Measurements from ENCODE around the gene UBE3C. TPM values are rescaled to one million over a fixed set of nuclear protein-coding genes. Genes with fewer than 3 reads are reported as not detected.

The UBE3C gene
- total and polyA plus RNA-seq, 9 of the 15 experiments (the other 6 are each of a cell fraction or from before 2014, with no cell fraction given) = 9.6 to 91.7 (median 75.4) TPM

DNA sequence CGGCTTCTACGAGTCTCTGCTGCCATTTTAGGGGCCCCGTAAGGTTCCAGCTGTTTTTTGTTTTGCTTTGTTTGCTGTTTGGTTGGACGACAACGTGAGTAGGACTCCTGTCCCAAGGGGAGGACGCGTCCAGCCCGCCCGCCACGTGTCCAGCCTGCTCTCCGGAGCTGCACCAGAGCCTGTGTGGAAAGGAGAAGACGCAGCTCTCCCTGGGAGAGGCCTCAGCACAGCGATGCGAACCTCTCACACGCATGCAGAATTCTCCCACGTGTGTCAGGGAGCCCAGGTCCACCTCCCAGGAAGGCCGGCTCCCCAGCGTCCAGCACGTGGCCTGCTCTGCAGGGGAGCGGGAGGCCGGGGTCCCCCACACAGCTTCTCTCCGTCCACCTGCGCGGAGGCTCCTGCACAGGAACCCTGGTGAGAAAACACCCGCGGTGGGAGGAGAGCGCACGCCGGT, 161.7 kb downstream of the UBE3C start:
- H3K27ac ChIP-seq (ENCODE audit: extremely low read depth, low read depth, low read length) = no peak overlapping the region
- intact Hi-C loops (cut with micrococcal nuclease) (no loop called here), in situ Hi-C loops (cut with MboI) (no loop called here)
- peak overlapping the region in 1 of 2 experiments; percentile 0; a peak in 2 of 4 replicates for H3K9ac ChIP-seq (ENCODE audit: insufficient read depth in 1 of 2, low read depth in 2 of 2, low read length in 2 of 2)
- no peaks in the 10 kb centered on the region for H3K36me3 ChIP-seq (ENCODE audit: control insufficient read depth, insufficient read depth, low read length)
- ChIA-PET POLR2A (interaction anchor here (0.6 kb wide), 1 partner anchor 97 kb away, joined by 3 read pairs; no protein-coding TSS in a partner anchor), CTCF (ENCODE audit: low intra/inter-chr PET ratio) (no interaction called here)
- FAIRE-seq (no peak), DNase-seq (ENCODE audit: extremely low read depth in 1 of 4, low spot score in 3 of 4) (no peak), ATAC-seq (no peak)
- 67% methylated on average over 24 of the region's 29 CpGs for WGBS (ENCODE audit: insufficient coverage, low coverage, missing lambda C conversion rate)
- H3K9me1 ChIP-seq (ENCODE audit: control insufficient read depth, insufficient read depth, low read length) = peaks cover 8% of the 10 kb centered on the region
- no peaks in the 10 kb centered on the region for H4K20me1 ChIP-seq (replicated peaks; ENCODE audit: control insufficient read depth, insufficient read depth, low read length)
- no peak overlapping the region for H3K4me2 ChIP-seq (ENCODE audit: insufficient read depth, low read length)
- H3K9me3 ChIP-seq (replicated peaks; ENCODE audit: control insufficient read depth, insufficient read depth, low read depth, low read length) = no peaks in the 10 kb centered on the region
- H3K4me3 ChIP-seq = no peak overlapping the region
- peaks cover 5 to 8% of the 10 kb centered on the region in 2 experiments; a peak in 4 of 5 replicates for H3K27me3 ChIP-seq (ENCODE audit: control insufficient read depth in 2 of 2, insufficient read depth in 2 of 2, low read length in 2 of 2)
- TF ChIP-seq, protein P1, sequence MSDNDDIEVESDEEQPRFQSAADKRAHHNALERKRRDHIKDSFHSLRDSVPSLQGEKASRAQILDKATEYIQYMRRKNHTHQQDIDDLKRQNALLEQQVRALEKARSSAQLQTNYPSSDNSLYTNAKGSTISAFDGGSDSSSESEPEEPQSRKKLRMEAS (CRISPR knock-in tag; IDR thresholded peaks at IDR 0.05) = peak; percentile 13; the same call in 1 of the 2 replicates
- TF ChIP-seq MTA2 (IDR thresholded peaks at IDR 0.05; ENCODE audit: low read depth) = no peak
- no TSS peak for BruUV-seq (replicated peaks)
- peak overlapping the region; percentile 71 for H2AFZ ChIP-seq (ENCODE audit: low read depth, low read length)
- H3K4me1 ChIP-seq (replicated peaks in 1 of 2; ENCODE audit: control insufficient read depth in 2 of 2, insufficient read depth in 2 of 2, low read length in 2 of 2) = peaks cover 17 to 28% of the 10 kb centered on the region in 2 experiments; a peak in 4 of 5 replicates
- H3K79me2 ChIP-seq (ENCODE audit: control insufficient read depth, insufficient read depth, low read length) = no peaks in the 10 kb centered on the region

- no peaks in the 10 kb centered on the region for H4K20me1 ChIP-seq (replicated peaks; ENCODE audit: control insufficient read depth, insufficient read depth, low read length)
- H3K4me2 ChIP-seq (ENCODE audit: insufficient read depth, low read length) = no peak overlapping the region
- H3K27me3 ChIP-seq (ENCODE audit: control insufficient read depth in 2 of 2, insufficient read depth in 2 of 2, low read length in 2 of 2) = peaks cover 0 to 3% of the 10 kb centered on the region in 2 experiments; a peak in 3 of 5 replicates
- FAIRE-seq = no peak
- CTCF ChIA-PET (ENCODE audit: low intra/inter-chr PET ratio) = no interaction called here
- H3K36me3 ChIP-seq (ENCODE audit: control insufficient read depth, insufficient read depth, low read length) = no peaks in the 10 kb centered on the region
- H3K9me3 ChIP-seq (replicated peaks; ENCODE audit: control insufficient read depth, insufficient read depth, low read depth, low read length) = no peaks in the 10 kb centered on the region
- peaks cover 17 to 27% of the 10 kb centered on the region in 2 experiments; a peak in 4 of 5 replicates for H3K4me1 ChIP-seq (replicated peaks in 1 of 2; ENCODE audit: control insufficient read depth in 2 of 2, insufficient read depth in 2 of 2, low read length in 2 of 2)
- H2AFZ ChIP-seq (ENCODE audit: low read depth, low read length) = peak overlapping the region; percentile 77; the same call in 1 of the 2 replicates
- in situ Hi-C loops (cut with MboI) (no loop called here), intact Hi-C loops (cut with micrococcal nuclease) (no loop called here)
- DNase-seq (ENCODE audit: extremely low read depth in 1 of 4, low spot score in 3 of 4) = peak in 1 of 4 experiments; percentile 10
- ATAC-seq = no peak
- peaks cover 8% of the 10 kb centered on the region for H3K9me1 ChIP-seq (ENCODE audit: control insufficient read depth, insufficient read depth, low read length)
- peak overlapping the region in 1 of 2 experiments; percentile 72; a peak in 2 of 4 replicates for H3K9ac ChIP-seq (ENCODE audit: insufficient read depth in 1 of 2, low read depth in 2 of 2, low read length in 2 of 2)
- 59% methylated on average over 10 of the region's 10 CpGs for WGBS (ENCODE audit: insufficient coverage, low coverage, missing lambda C conversion rate)
- H3K79me2 ChIP-seq (ENCODE audit: control insufficient read depth, insufficient read depth, low read length) = no peaks in the 10 kb centered on the region
- POLR2A ChIA-PET = no interaction called here
- H3K4me3 ChIP-seq = no peak overlapping the region
- BruUV-seq (replicated peaks) = no TSS peak
- no peak overlapping the region for H3K27ac ChIP-seq (ENCODE audit: extremely low read depth, low read depth, low read length)
- no peak for TF ChIP-seq SMAD3 (CRISPR knock-in tag; conservative IDR thresholded peaks at IDR 0.05)
- TF ChIP-seq, protein P2, sequence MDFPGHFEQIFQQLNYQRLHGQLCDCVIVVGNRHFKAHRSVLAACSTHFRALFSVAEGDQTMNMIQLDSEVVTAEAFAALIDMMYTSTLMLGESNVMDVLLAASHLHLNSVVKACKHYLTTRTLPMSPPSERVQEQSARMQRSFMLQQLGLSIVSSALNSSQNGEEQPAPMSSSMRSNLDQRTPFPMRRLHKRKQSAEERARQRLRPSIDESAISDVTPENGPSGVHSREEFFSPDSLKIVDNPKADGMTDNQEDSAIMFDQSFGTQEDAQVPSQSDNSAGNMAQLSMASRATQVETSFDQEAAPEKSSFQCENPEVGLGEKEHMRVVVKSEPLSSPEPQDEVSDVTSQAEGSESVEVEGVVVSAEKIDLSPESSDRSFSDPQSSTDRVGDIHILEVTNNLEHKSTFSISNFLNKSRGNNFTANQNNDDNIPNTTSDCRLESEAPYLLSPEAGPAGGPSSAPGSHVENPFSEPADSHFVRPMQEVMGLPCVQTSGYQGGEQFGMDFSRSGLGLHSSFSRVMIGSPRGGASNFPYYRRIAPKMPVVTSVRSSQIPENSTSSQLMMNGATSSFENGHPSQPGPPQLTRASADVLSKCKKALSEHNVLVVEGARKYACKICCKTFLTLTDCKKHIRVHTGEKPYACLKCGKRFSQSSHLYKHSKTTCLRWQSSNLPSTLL (IDR thresholded peaks at IDR 0.05) = no peak
- no peak for TF ChIP-seq RBBP5 (IDR thresholded peaks at IDR 0.05; ENCODE audit: borderline replicate concordance, insufficient read depth, low read length, poor library complexity, severe bottlenecking)
- TF ChIP-seq ZNF589 (CRISPR knock-in tag; IDR thresholded peaks at IDR 0.05; ENCODE audit: low read depth) = no peak
- TF ChIP-seq SMARCA5 (IDR thresholded peaks at IDR 0.05) = no peak
- TF ChIP-seq FOXK1 (CRISPR knock-in tag; IDR thresholded peaks at IDR 0.05; ENCODE audit: borderline replicate concordance) = no peak
- TF ChIP-seq ZNF668 (CRISPR knock-in tag; IDR thresholded peaks at IDR 0.05) = no peak
- TF ChIP-seq HNRNPLL (IDR thresholded peaks at IDR 0.05; ENCODE audit: low read depth, low read length, poor library complexity, severe bottlenecking) = no peak
- no peak for TF ChIP-seq ZNF583 (CRISPR knock-in tag; IDR thresholded peaks at IDR 0.05)
- no peak for TF ChIP-seq RBM15 (IDR thresholded peaks at IDR 0.05; ENCODE audit: insufficient read depth, low read length)
- TF ChIP-seq, protein P3, sequence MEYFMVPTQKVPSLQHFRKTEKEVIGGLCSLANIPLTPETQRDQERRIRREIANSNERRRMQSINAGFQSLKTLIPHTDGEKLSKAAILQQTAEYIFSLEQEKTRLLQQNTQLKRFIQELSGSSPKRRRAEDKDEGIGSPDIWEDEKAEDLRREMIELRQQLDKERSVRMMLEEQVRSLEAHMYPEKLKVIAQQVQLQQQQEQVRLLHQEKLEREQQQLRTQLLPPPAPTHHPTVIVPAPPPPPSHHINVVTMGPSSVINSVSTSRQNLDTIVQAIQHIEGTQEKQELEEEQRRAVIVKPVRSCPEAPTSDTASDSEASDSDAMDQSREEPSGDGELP (CRISPR knock-in tag; IDR thresholded peaks at IDR 0.05; ENCODE audit: borderline replicate concordance) = no peak
These were observed 162.9 kb downstream of the UBE3C start for GRCh38 chr7:157301610-157302120.

Measured in K562 (cell line).